ENCODE results near the gene DMP1.

- TF ChIP-seq EZH2 (IDR thresholded peaks at IDR 0.05; ENCODE audit: borderline replicate concordance, low read depth, low read length, severe bottlenecking) (no peak), CTCF (IDR thresholded peaks at IDR 0.05; ENCODE audit: extremely low read depth in 1 of 2, insufficient read depth in 1 of 2, low read depth in 1 of 2, low read length in 2 of 2) (no peak), POLR2A (IDR thresholded peaks at IDR 0.05; ENCODE audit: low read depth, low read length) (no peak), MYC (IDR thresholded peaks at IDR 0.05; ENCODE audit: low read depth, low read length) (no peak), JUN (IDR thresholded peaks at IDR 0.05; ENCODE audit: borderline replicate concordance, insufficient read depth, insufficient read length, low read depth) (no peak)
Measured at GRCh38 chr4:87651941-87652340, 1.9 kb downstream of the DMP1 start.

Measured in endothelial cell of umbilical vein (primary cell).